GM23248 (cell line): ENCODE data around the gene THPO.

Experiments used
- EZH2 ChIP-seq: fragments of 200-600 bp; sonication (generic); IDR thresholded peaks from 2 replicates; pipeline ENCODE4 v1.6.1; 2018; ENCODE audit warnings: antibody characterized with exemption, mild to moderate bottlenecking; ENCODE audit not compliant: insufficient read depth, poor library complexity, severe bottlenecking
- EZH2phosphoT487 ChIP-seq: fragments of 200-600 bp; sonication (generic); IDR thresholded peaks from 2 replicates; pipeline ENCODE4 v1.6.1; 2018; ENCODE audit warnings: antibody characterized with exemption, moderate library complexity, mild to moderate bottlenecking, low read depth; ENCODE audit not compliant: insufficient read depth

DNA sequence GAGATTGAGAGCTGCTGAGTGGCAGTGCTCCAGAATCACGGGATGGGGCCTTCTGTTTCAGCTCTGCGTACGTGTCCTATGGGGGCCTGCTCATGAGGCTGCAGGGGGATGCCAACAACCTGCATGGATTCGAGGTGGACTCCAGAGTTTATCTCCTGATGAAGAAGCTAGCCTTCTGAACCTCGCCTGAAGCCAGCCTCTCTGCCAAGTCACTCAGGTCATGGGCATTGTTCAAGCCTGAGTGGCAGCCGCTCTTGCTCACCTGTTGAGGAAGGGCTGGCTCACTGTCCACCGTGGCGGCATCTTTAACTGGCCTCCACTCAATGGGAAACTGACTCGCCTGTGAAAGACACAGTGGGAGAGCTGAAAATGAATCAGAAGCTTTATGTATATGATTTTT is 9.9 kb downstream of the THPO start:
- no peak for TF ChIP-seq EZH2
- TF ChIP-seq EZH2phosphoT487, result no peak
